Mononuclear cell (primary cell): ENCODE data around the gene MED8. TPM values are rescaled to one million over a fixed set of nuclear protein-coding genes. Genes with fewer than 3 reads are reported as not detected.

Experiments used
- H3K27me3 ChIP-seq: 2 replicates; pipeline ENCODE4 v1.6.0; 2011; ENCODE audit warnings: low read length, control low read depth; ENCODE audit not compliant: insufficient read depth
- H3K4me1 ChIP-seq: 2 replicates; pipeline ENCODE4 v1.5.1; 2011; ENCODE audit warnings: mild to moderate bottlenecking, low read length, control low read depth; ENCODE audit not compliant: insufficient read depth
- H3K4me3 ChIP-seq: 2 replicates; pipeline ENCODE4 v1.5.1; 2011; ENCODE audit warnings: mild to moderate bottlenecking, low read length, moderate library complexity
- H3K9me3 ChIP-seq: 2 replicates; pipeline ENCODE4 v1.5.1; 2011; ENCODE audit warnings: low read depth, mild to moderate bottlenecking, control low read depth, low read length
- total RNA-seq: library from RNA; depleted of rRNA; stranded (reverse); fragments of >200 nt; gene quantifications from one replicate; pipeline ENCODE4 v1.2.3, GENCODE V29; 2012

The MED8 gene
- total RNA-seq, 1 donor, result 21.6 TPM

DNA sequence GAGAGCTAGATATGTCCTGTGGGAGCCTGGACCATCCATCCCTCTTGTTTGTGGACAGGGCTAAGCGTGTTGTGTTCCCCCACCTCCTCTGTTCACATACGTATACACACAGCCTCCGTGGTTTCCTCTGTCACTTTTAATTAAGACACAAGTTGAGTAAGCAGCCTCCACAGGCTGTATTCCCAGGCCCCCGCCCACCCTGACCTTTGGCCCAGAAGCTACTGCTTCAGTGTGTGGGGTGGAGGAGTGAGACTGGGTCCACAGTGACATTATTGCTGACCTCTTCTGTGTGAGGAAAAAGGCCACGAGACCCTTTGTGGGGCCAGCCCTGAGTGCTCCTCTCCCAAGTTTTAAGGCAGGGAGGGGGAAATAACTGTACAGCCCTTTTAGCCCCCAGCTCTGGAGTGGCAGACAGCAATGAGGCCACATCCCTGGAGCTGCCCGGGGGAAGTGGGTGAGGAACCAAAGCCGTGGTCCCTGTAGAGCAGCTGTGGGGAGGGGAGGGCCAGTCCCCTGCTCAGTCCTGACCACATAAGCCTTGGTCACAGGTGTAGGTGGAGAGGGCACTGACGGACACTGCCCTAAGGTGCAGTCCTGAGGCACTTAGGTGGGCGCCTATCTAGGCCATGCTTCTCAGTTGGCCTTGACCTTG, 26.2 kb downstream of the MED8 start:
- Histone ChIP-seq H3K4me1 (peaks cover 59% of the 10 kb centered on the region), H3K27me3 (no peaks in the 10 kb centered on the region), H3K9me3 (no peaks in the 10 kb centered on the region), H3K4me3 (no peak overlapping the region)

DNA sequence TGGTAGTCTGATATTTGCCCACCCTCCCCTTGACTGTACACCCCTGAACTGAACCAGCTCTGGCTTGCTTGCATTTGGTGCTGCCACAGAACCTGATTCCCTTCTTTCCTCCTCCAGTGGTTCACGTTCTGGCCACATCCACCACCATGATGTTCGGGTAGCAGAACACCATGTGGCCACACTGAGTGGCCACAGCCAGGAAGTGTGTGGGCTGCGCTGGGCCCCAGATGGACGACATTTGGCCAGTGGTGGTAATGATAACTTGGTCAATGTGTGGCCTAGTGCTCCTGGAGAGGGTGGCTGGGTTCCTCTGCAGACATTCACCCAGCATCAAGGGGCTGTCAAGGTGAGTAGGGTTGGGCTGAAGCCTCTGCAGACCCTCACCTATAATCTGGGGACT, 29.0 kb downstream of the MED8 start:
- H3K27me3 ChIP-seq, result no peaks in the 10 kb centered on the region
- H3K9me3 ChIP-seq, result no peaks in the 10 kb centered on the region
- no peak overlapping the region for H3K4me3 ChIP-seq
- H3K4me1 ChIP-seq, result peaks cover 50% of the 10 kb centered on the region

DNA sequence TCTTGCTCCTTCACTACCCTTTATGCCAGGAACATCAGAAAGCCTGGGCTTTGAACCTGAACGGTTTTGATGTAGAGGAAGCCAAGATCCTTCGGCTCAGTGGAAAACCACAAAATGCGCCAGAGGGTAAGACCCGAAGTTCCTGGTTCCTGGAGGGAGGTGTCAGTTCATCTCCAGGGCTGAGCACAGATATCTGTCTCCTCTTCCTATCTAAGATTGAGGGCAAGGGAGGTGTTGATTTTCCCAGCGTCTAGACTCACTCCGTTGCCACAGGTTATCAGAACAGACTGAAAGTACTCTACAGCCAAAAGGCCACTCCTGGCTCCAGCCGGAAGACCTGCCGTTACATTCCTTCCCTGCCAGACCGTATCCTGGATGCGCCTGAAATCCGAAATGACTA, 29.9 kb downstream of the MED8 start:
- H3K4me3 ChIP-seq, result no peak overlapping the region
- no peaks in the 10 kb centered on the region for H3K27me3 ChIP-seq
- no peaks in the 10 kb centered on the region for H3K9me3 ChIP-seq
- peaks cover 48% of the 10 kb centered on the region for H3K4me1 ChIP-seq

DNA sequence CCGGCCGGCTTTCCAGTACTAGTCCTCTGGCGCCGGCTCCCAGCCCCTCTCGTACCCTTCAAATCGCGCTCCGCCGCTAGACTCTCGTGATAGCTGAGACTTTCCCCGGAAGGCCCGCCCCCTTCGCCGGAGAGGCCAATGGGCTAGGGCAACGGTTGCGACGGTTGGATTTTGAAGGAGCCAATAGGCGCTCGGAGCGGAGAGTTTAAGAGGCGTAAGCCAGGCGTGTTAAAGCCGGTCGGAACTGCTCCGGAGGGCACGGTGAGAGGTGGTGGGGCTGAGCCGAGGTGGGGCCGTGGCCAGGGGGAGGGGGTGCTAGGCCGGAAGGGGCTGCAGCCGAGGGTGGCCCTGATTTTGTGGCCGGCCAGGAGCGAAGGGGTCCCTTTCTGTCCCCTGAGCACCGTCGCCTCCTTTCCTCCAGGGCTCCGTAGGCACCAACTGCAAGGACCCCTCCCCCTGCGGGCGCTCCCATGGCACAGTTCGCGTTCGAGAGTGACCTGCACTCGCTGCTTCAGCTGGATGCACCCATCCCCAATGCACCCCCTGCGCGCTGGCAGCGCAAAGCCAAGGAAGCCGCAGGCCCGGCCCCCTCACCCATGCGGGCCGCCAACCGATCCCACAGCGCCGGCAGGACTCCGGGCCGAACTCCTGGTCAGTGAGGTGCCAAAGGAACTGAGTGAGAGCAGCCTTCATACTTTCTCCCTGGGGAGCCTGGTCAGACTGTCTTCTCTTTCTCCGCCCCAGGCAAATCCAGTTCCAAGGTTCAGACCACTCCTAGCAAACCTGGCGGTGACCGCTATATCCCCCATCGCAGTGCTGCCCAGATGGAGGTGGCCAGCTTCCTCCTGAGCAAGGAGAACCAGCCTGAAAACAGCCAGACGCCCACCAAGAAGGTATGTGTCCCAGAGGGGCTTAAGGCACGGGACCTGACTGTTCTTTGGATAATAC, 30.6 kb downstream of the MED8 start, which contains the start of gene CDC20:
TSS of gene CDC20 (plus strand) at position 236 of the 948 bp plus-strand sequence. CDS start at position 471, 235 bp downstream.
- H3K27me3 ChIP-seq, result no peaks in the 10 kb centered on the region
- peaks cover 48% of the 10 kb centered on the region for H3K4me1 ChIP-seq
- peak within 1 kb of the TSS; percentile 61 for H3K4me3 ChIP-seq
- H3K9me3 ChIP-seq, result no peaks in the 10 kb centered on the region

DNA sequence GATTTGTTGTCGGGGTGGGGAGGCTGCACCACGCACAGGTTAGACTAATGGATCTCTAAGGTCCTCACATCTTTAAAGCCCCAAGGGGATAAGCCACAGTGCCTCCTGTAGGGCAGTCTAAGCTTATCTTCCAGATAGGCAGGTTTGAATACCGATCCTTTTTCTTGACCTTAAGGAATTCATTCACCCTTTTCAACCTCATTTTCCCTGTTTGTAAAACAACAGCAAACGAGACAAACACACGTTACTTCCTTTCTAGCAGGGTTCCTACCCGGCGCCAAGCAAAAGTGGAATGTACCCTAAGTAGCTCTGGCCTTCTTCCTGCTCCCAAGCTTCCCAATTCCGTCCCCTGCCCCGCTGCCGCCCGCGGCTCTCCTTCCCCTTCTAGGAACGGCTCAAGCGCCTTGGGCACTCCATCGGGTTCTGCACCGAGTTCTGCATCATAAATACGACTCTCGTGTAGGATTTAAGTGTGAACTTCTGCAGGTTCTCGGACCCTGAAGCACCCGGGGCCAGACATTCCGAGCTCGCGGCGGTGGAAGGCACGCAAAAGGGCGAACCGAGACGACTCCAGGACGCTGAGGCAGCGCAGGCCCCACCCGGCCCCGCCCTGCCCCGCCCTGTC, 31.4 kb downstream of the MED8 start:
- Histone ChIP-seq H3K4me1 (peaks cover 43% of the 10 kb centered on the region), H3K4me3 (peak overlapping the region; percentile 61)

DNA sequence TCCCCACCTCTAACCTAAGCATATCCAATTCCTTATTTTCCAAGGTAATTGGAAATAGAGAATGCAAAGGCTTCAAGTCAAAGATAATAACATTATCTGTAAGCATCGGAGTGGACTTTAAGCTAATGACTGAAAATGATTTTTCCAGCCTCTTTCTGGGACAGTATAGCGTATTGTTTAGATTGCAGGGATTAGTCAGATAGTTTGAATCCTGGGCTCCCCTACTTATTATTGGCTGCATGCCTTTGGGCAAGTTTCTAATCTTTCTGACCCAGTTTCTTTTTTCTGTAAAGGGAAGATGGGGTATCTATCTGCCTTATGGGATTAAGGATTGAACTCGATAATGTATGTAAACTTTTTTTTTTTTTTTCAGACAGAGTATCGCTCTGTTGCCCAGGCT, 32.3 kb downstream of the MED8 start:
- H3K4me1 ChIP-seq, result peaks cover 43% of the 10 kb centered on the region
- no peak overlapping the region for H3K4me3 ChIP-seq
- no peaks in the 10 kb centered on the region for H3K9me3 ChIP-seq
- no peaks in the 10 kb centered on the region for H3K27me3 ChIP-seq

More for the DNA sequence above, 31.4 kb downstream of the MED8 start:
- no peaks in the 10 kb centered on the region for H3K9me3 ChIP-seq
- H3K27me3 ChIP-seq, result no peaks in the 10 kb centered on the region

DNA sequence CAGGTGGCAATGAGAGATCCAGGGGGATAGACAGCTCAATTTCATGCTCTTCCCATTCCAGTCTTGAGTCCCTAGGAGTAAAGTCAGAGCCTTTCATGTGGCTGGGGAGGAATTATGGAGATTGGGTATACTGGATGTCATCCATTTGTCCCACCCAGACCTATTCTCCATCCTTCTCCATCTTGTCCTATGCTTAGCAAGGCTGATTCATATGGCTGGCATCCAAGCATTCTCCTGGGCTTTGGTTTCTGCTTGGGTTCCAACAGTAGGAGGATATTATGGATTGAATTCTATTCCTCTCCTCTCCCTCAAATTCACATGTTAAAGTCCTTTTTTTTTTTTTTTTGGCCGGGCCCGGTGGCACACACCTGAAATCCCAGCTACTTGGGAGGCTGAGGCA, 34.7 kb downstream of the MED8 start:
- H3K9me3 ChIP-seq, result no peaks in the 10 kb centered on the region
- H3K27me3 ChIP-seq, result no peaks in the 10 kb centered on the region
- H3K4me1 ChIP-seq, result peaks cover 20% of the 10 kb centered on the region
- no peak overlapping the region for H3K4me3 ChIP-seq

DNA sequence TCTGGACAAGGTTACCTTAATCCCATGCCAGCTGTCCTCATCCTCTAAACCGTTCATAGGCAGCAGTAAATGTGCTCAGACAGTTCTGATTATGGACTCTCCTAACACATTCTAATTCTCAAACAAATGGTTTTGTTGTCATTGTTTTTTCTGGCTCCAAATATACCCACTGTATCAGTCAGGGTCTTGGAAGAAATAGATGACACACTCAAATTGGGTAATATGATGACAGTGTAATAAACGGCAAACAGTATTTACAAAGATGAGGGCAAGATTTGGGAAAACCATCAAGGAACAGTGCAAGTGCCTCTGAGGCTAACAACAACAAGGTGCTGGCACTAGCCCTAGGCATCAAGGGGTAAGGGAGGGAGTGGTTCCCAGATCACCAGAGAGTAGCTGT, 35.1 kb downstream of the MED8 start:
- Histone ChIP-seq H3K9me3 (no peaks in the 10 kb centered on the region), H3K27me3 (no peaks in the 10 kb centered on the region), H3K4me3 (no peak overlapping the region), H3K4me1 (peaks cover 15% of the 10 kb centered on the region)

DNA sequence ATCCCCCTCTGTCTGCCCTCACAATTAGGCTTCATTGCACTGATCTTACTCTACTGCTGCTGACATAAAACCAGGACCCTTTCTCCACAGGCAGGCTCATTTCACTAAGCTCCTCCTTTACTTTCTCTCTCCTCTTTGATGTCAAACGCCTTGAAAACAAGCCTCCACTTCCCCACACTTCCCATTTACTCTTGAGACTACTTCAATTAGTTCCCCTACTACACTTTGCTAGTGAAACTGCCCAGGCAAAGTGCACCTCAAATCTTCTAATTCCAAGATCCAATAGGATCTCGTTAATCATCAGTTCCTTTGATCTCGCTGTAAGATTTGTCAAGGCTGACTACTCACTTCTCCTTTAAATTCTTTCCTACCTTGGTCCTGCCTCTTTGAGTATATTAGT, 36.7 kb downstream of the MED8 start:
- Histone ChIP-seq H3K4me3 (no peak overlapping the region), H3K9me3 (no peaks in the 10 kb centered on the region), H3K4me1 (peaks cover 4% of the 10 kb centered on the region), H3K27me3 (no peaks in the 10 kb centered on the region)

DNA sequence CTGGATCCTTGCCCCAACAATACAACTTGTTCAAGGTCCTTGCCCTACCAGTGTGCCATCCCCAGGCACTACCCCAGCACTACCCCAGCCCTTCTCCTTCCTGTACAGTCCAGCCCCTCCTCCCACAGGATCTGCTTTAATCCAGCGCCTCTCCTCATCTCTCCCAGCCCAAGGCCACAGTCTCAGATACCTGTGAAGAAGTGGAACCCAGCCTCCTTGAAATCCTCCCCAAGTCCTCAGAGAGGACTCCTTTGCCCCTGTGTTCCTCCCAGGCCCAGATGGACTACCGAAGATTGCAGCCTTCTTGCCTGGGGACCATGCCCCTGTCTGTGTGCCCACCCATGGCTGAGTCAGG, 37.3 kb downstream of the MED8 start:
- Histone ChIP-seq H3K4me1 (no peaks in the 10 kb centered on the region), H3K27me3 (no peaks in the 10 kb centered on the region), H3K4me3 (no peak overlapping the region), H3K9me3 (no peaks in the 10 kb centered on the region)

DNA sequence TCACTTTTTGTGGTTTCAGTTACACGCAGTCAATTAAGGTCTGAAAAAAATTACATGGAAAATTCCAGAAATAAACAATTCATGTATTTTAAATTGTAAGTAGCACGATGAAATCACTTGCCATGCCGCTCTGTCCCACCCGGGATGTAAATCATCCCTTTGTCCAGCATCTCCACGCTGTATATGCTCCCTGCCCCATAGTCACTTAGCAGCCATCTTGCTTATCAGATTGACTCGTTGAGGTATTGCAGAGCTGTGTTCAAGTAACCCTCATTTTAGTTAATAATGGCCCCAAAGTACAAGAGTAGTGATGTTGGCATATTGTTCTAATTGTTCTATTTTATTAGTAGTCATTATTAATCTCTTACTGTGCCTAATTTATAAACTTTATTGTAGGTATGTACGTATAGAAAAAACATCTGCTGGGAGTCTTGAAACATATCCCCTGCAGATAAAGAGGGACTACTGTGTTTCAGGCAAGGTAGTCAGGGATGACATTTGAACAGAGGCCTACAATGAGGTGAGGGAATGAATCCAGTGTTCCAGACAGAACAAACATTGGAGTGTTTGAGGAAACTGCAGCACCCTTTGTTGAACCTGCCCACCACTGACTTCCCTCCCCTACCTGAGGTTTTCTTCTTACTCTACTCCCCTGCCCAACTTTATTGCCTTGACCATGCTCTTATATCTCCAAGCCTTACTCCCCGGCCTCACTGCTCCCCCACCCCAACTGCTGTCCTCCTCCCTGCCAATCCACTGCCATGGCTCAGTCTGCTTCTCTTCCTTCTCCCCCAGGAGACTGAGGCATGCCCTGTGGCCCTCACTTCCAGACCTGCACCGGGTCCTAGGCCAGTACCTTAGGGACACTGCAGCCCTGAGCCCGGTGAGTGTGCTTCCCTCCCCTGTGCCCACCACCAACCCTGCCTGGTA, 37.9 kb downstream of the MED8 start:
- no peaks in the 10 kb centered on the region for H3K27me3 ChIP-seq
- H3K4me3 ChIP-seq, result no peak overlapping the region
- no peaks in the 10 kb centered on the region for H3K9me3 ChIP-seq
- H3K4me1 ChIP-seq, result no peaks in the 10 kb centered on the region

DNA sequence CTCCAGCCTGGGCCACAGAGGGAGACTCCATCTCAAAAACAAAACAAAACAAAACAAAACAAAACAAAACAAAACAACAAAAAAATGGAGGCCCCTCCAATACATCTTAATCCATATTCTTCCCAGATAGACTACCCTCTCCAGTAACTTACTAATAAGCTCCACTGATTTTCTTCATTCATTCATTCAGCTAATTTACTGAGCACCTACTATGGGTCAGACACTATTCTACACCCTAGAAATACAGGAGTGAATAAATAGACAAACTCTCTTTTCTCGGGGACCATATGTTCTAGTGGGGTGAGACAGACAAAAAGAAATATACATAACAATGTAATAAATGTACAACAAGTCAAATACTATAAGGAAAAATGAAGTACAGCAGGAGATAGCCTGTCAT, 38.6 kb downstream of the MED8 start:
- Histone ChIP-seq H3K4me3 (no peak overlapping the region), H3K4me1 (no peaks in the 10 kb centered on the region), H3K27me3 (no peaks in the 10 kb centered on the region), H3K9me3 (no peaks in the 10 kb centered on the region)

DNA sequence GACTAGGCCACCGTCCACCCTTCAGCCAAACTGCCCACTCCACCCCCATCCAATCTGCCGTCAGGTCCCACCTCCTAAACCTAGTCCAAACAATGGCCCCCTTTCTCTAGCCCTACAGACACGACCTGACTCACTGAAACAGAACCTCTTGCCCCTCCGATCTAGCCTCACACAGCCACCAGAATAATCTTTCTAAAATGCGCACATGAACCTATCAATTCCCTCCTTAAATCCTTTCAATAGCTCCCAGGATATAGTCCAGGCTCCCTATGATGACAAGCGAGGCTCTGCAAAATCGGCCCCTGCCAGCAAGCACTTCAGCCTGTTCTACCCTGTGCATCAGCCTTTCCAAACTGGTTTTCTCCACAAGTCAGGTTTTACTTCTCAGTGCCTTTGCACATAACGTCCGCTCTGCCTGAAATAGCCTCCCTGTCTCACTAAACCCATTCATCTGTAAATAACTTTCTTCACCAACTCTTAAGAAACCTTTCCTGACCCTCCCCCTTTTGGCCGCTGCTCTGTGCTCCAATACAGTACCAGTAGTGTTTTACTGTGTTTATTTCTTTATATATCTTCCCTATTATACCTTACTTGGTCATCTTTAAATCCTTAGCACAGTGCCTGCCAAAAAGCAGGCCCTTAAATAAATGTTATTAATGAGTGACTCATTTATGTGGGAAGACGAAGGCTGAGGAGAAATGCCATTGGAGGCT, 39.9 kb downstream of the MED8 start:
- no peaks in the 10 kb centered on the region for H3K9me3 ChIP-seq

More for the DNA sequence above, 39.9 kb downstream of the MED8 start:
- peak overlapping the region; percentile 13 for H3K4me3 ChIP-seq
- H3K27me3 ChIP-seq, result no peaks in the 10 kb centered on the region
- no peaks in the 10 kb centered on the region for H3K4me1 ChIP-seq
